Immature natural killer cell (primary cell): ENCODE measurements around the gene DDX39A. TPM values are rescaled to one million over a fixed set of nuclear protein-coding genes. Genes with fewer than 3 reads are reported as not detected.
"Not testable (repeated sequence)": the region's sequence is repeated elsewhere in the genome, so short reads cannot be mapped to it uniquely, and the experiment has no call there.

ENCODE experiments used
- DNase-seq, 3 donors: peaks; one replicate each; pipeline ENCODE4 v3.0.0; 2022; ENCODE audit warnings: mixed read lengths in 1 of 3
- H3K27ac Mint-ChIP-seq, 6 donors: one replicate each; pipeline ENCODE4 v1.8.0; 2020; ENCODE audit warnings: mixed read lengths in 6 of 6, mild to moderate bottlenecking in 5 of 6, inconsistent platforms in 4 of 6, moderate library complexity in 3 of 6
- H3K27me3 Mint-ChIP-seq, 3 donors: one replicate each; pipeline ENCODE4 v1.8.0; 2020 to 2021; ENCODE audit warnings: low read depth in 3 of 3, mild to moderate bottlenecking in 3 of 3, mixed read lengths in 3 of 3, moderate library complexity in 3 of 3, inconsistent platforms in 1 of 3
- H3K36me3 Mint-ChIP-seq, 3 donors: one replicate each; pipeline ENCODE4 v1.8.0; 2020; ENCODE audit warnings: mixed read lengths in 3 of 3, inconsistent platforms in 2 of 3, mild to moderate bottlenecking in 2 of 3
- H3K4me1 Mint-ChIP-seq, 2 donors: one replicate each; pipeline ENCODE4 v1.8.0; 2020; ENCODE audit warnings: inconsistent platforms in 2 of 2, mild to moderate bottlenecking in 2 of 2, mixed read lengths in 2 of 2, moderate library complexity in 1 of 2
- H3K4me3 Mint-ChIP-seq, 5 donors: one replicate each; pipeline ENCODE4 v1.8.0; 2020; ENCODE audit warnings: mild to moderate bottlenecking in 5 of 5, mixed read lengths in 5 of 5, inconsistent platforms in 3 of 5, moderate library complexity in 3 of 5
- H3K9me3 Mint-ChIP-seq, 6 donors: one replicate each; pipeline ENCODE4 v1.8.0; 2020; ENCODE audit warnings: mild to moderate bottlenecking in 6 of 6, mixed read lengths in 6 of 6, inconsistent platforms in 4 of 6, moderate library complexity in 3 of 6
- polyA plus RNA-seq, 3 donors: library from polyadenylated mRNA; unstranded; fragments of 300-500 nt; fragmentation: Illumina TruSeq; gene quantifications; one replicate each; pipeline ENCODE4 v1.2.3, GENCODE V29; 2021

DDX39A gene
- polyA plus RNA-seq, 3 donors from 2014 or later, result 117 to 177 (median 144) TPM

DNA sequence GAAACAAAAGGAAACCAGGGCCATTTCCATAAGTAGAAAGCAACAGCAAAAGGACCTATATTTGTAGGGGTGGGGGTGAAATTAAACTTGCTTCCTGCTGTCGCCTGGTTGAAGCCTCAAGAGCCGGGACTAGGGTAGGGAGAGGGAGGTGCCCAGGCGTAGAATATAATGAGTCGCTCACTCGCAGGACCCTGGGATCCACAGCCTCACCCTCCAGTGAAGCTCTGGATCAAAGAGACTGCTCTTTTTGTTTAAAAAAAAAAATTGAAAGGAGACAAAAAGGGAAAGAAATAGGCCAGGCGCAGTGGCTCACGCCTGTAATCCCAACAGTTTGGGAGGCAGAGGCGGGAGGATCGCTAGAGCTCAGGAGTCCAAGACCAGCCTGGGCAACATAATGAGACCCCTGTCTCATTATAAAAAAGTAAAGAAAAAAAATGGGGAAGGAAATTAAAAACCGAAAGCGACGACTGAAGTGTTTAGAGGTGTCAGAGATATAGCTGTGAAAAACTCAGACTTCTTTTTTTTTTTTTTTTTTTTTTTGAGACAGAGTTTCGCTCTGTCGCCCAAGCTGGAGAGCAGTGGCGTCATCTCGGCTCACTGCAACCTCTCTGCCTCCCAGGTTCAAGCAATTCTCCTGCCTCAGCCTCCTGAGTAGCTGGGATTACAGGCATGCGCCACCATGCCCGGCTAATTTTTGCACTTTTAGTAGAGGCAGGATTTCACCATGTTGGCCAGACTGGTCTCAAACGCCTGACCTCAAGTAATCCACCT, 48.8 kb downstream of the DDX39A start:
- peak overlapping the region; percentile 92 to 100 (median 100) for H3K27ac Mint-ChIP-seq
- H3K4me3 Mint-ChIP-seq, result peak overlapping the region; percentile 86 to 96 (median 90)
- H3K36me3 Mint-ChIP-seq, result peaks cover 0 to 3% (median 0%) of the 10 kb centered on the region in 3 donors
- peaks cover 27 to 46% (median 30%) of the 10 kb centered on the region in 3 donors for H3K27me3 Mint-ChIP-seq
- DNase-seq, result peak; percentile 70 to 78 (median 74)
- H3K9me3 Mint-ChIP-seq, result no peaks in the 10 kb centered on the region
- H3K4me1 Mint-ChIP-seq, result peaks cover 83 to 86% of the 10 kb centered on the region in 2 donors

DNA sequence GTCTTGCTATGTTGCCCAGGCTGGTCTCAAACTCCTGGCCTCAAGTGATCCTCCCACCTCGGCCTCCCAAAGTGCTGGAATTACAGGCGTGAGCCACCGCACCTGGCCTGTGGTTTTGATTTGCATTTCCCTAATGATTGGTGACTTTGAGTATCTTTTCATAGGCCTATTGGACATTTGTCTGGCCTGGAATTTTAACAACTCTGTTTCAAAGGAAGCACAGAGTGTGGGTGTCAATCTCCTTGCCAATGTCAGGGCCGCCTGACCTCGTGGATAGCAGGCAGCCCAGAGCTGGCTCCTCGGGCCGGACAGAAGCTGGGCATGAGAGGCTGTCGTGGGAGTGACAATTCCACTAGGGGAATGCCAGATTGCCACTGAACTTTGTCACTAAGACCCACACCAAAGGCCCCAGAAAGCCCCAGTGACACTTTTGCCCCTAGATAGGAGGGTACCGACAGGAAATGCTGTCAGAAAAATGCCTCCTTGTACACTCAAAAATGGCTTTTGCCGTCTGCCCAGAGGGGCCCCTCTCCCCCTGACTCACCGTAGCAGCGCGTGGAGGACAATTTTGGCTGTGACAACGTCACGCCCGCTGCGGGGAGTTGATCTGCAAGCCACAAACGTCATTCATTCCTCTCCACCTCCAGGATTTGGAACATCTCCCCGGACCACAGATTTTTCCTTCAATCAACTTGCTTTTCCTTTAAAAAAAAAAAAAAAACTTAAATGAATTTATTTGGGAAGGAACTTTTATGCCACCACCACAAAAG, 49.6 kb downstream of the DDX39A start:
- Mint-ChIP-seq H3K36me3 (no peaks in the 10 kb centered on the region), H3K27me3 (peaks cover 27 to 38% (median 27%) of the 10 kb centered on the region in 3 donors), H3K27ac (peak overlapping the region; percentile 92 to 100 (median 100)), H3K4me3 (peak overlapping the region; percentile 86 to 96 (median 90)), H3K9me3 (no peaks in the 10 kb centered on the region), H3K4me1 (peaks cover 80 to 84% of the 10 kb centered on the region in 2 donors)
- DNase-seq, result peak; percentile 90 to 91 (median 90)

DNA sequence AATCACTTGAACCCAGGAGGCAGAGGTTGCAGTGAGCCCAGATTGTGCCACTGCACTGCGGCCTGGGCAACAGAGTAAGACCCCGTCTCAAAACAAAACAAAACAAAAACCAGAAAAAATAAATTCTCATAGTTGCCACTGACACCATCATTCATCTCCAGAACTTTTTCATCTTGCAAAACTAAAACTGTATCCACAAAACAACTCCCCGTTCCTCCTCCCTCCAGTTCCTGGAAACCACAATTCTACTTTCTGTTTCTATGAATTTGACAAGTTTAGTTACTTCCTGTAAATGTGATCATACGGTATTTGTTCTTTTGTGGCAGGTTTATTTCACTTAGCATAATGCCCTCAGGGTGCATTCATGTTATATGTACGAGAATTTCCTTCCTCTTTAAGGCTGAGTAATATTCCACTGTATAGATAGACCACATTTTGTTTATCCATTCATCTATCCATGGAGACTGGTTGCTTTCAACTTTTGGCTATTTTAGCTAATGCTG, 51.1 kb downstream of the DDX39A start:
- H3K4me1 Mint-ChIP-seq, result peaks cover 80 to 81% of the 10 kb centered on the region in 2 donors

DNA sequence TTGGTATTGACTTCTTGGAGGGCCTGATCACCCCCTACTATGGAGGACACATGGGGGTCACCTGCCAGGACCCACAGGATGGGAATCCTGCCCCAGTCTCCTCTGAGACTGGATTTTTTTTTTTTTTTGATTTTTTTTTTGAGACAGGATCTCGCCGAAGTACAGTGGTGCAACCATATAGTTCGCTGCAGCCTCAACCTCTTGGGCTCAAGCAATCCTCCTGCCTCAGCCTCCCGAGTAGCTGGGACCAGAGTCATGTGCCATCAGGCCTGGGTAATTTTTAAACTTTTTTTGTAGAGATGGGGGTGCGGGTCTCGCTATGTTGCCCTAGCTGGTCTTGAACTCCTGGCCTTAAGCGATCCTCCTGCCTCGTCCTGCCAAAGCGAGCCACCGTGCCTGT, 52.1 kb downstream of the DDX39A start:
- Mint-ChIP-seq H3K4me3 (peak overlapping the region; percentile 59 to 86 (median 76)), H3K4me1 (peaks cover 80 to 81% of the 10 kb centered on the region in 2 donors), H3K27ac (peak overlapping the region; percentile 92 to 100 (median 96)), H3K36me3 (no peaks in the 10 kb centered on the region), H3K9me3 (no peaks in the 10 kb centered on the region), H3K27me3 (peaks cover 24 to 29% (median 28%) of the 10 kb centered on the region in 3 donors)
- DNase-seq, result no peak

More for the DNA sequence above, 51.1 kb downstream of the DDX39A start:
- peak; percentile 81 to 84 (median 82) for DNase-seq
- H3K36me3 Mint-ChIP-seq, result no peaks in the 10 kb centered on the region
- peak overlapping the region; percentile 92 to 100 (median 96) for H3K27ac Mint-ChIP-seq
- peak overlapping the region; percentile 65 to 87 (median 74) for H3K4me3 Mint-ChIP-seq
- H3K9me3 Mint-ChIP-seq, result no peaks in the 10 kb centered on the region
- H3K27me3 Mint-ChIP-seq, result peaks cover 27 to 29% (median 28%) of the 10 kb centered on the region in 3 donors

DNA sequence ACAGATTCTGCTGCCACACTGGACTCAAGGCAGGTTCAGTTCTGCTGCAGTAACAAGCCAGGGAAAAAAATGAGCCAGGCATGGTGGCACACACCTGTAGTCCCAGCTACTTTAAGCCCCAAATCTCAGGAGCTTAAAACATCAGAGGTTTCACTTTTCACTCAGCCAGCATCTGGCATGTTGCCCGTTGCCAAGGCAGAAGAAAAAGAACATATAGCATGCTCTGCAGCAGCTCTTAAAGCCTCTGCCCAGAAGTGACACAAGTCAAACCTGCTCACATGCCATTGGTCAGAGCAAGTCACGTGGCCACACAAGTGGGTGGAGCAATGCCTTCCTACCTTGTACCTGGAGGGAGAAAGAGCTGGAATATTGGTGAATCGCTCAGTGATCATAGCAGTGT, 52.6 kb downstream of the DDX39A start:
- Mint-ChIP-seq H3K27me3 (peaks cover 24 to 30% (median 27%) of the 10 kb centered on the region in 3 donors), H3K4me3 (peak overlapping the region; percentile 59 to 86 (median 76)), H3K9me3 (no peaks in the 10 kb centered on the region), H3K27ac (peak overlapping the region; percentile 92 to 100 (median 96)), H3K4me1 (peaks cover 80 to 81% of the 10 kb centered on the region in 2 donors), H3K36me3 (no peaks in the 10 kb centered on the region)
- peak; percentile 82 to 89 (median 86) for DNase-seq

DNA sequence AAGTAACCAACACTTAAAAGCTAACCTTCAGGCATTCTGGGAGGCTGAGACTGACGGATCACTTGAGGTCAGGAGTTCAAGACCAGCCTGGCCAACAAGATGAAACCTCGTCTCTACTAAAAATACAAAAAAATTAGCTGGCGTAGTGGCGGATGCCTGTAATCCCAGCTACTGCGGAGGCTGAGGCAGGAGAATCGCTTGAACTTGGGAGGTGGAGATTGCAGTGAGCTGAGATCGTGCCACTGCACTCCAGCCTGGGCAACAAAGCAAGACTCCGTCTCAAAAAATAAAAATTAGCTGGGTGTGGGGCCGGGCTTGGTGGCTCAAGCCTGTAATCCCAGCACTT, 55.1 kb downstream of the DDX39A start:
- not testable (repeated sequence) for DNase-seq, H3K9me3 Mint-ChIP-seq, H3K36me3 Mint-ChIP-seq
- peaks cover 8 to 13% (median 8%) of the 10 kb centered on the region in 3 donors for H3K27me3 Mint-ChIP-seq
- peak overlapping the region; percentile 85 to 92 (median 90) for H3K27ac Mint-ChIP-seq
- H3K4me3 Mint-ChIP-seq, result peak overlapping the region; percentile 76 to 85 (median 79)
- peaks cover 62 to 66% of the 10 kb centered on the region in 2 donors for H3K4me1 Mint-ChIP-seq

DNA sequence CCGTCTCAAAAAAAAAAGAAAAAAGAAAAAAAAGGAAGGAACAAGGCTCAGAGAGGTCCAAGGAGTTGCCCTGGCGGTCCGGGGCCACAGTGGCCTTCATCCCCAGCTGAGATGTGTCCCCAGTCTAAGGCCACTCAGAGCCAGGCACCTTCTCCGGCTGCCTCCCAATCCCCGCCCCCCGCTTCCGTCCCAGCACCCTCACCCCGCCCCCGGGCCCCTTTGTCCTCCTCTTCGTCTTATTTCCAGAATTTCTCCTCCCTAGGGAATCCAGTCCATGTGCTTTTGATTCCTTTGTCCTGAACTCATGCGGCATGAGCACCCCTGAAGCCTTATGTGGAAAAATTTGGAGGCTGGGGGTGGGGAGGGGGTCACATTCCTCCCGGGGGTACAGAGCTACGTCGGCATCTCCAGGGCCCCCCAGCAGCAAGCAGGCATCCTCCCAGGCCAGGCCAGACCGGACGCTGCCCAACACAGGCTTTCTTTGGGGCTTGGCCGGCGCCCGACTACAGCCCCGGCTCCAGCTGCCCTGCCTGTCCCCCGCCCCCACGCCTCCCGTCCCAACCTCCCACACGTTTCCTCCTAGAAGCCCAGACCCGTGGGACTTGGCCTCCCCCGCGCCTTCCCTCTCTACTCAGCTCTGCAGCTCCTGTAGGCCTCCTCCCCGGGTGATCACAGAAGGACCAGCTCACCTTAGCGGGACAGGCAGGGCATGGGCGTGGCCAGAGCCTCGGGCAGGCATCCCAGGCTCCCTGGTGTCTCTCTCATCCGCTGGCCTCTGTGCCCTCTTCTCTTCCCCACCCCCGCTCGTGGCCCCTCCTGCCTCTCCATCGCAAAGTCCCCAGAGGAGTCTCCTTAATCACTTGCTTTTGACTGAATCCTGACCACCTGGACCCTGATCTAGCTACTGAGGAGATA, 55.7 kb downstream of the DDX39A start:
- peak overlapping the region; percentile 85 to 92 (median 90) for H3K27ac Mint-ChIP-seq
- peaks cover 7 to 13% (median 8%) of the 10 kb centered on the region in 3 donors for H3K27me3 Mint-ChIP-seq
- peak overlapping the region; percentile 76 to 85 (median 79) for H3K4me3 Mint-ChIP-seq
- H3K36me3 Mint-ChIP-seq, result no peaks in the 10 kb centered on the region
- H3K9me3 Mint-ChIP-seq, result no peaks in the 10 kb centered on the region
- DNase-seq, result peak in 1 of 3 donors; percentile 40
- peaks cover 56 to 61% of the 10 kb centered on the region in 2 donors for H3K4me1 Mint-ChIP-seq

DNA sequence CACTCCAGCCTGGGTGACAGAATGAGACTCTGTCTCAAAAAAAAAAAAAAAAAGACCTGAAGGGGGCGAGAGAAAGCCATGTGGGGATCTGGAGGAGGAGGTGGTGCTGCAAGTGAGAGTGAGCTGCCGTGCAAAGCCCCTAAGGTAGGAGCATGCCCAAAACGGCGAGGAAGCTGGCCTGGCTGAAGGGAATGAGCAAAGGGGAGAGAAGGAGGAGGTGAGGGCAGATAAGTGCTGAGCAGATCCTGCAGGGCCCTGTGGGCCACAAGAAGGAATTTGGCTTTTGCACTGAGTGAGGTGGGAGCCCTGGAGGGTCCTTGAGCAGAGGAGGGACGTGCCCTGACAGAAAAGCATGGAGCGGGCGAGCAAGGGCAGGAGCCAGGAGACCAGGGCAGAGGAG, 57.3 kb downstream of the DDX39A start:
- H3K9me3 Mint-ChIP-seq, result no peaks in the 10 kb centered on the region
- DNase-seq, result peak; percentile 46 to 64 (median 57)
- peak overlapping the region; percentile 71 to 85 (median 76) for H3K4me3 Mint-ChIP-seq
- H3K27me3 Mint-ChIP-seq, result peaks cover 2 to 7% (median 4%) of the 10 kb centered on the region in 3 donors
- H3K27ac Mint-ChIP-seq, result peak overlapping the region; percentile 85 to 92 (median 86)
- H3K36me3 Mint-ChIP-seq, result no peaks in the 10 kb centered on the region
- H3K4me1 Mint-ChIP-seq, result peaks cover 49 to 53% of the 10 kb centered on the region in 2 donors

Other genes starting within 250 kb of the DDX39A start
- gene ADGRL1, start 213.2 kb downstream of the DDX39A start, polyA plus RNA-seq, result 1 to 10 TPM in 1 of 3 donors, under 1 TPM in 2; 0.52 to 2.1 (median 0.53) TPM
- gene ADGRE5, start 37.9 kb downstream of the DDX39A start, polyA plus RNA-seq, result 100 to 1,000 TPM; 360 to 783 (median 485) TPM
- 10 to 100 TPM; 74.3 to 94.6 (median 84.7) TPM for gene PKN1, start 14.0 kb upstream of the DDX39A start, polyA plus RNA-seq
- 1 to 10 TPM in 1 of 3 donors, under 1 TPM in 1, not detected in 1; 0.17 to 1.2 TPM for gene PTGER1, start 56.0 kb upstream of the DDX39A start, polyA plus RNA-seq
- 10 to 100 TPM; 42.0 to 49.0 (median 47.0) TPM for gene GIPC1, start 76.8 kb upstream of the DDX39A start, polyA plus RNA-seq
- gene DNAJB1, start 99.1 kb upstream of the DDX39A start, polyA plus RNA-seq, result 100 to 1,000 TPM; 116 to 164 (median 120) TPM
- gene TECR, start 110.3 kb upstream of the DDX39A start, polyA plus RNA-seq, result 100 to 1,000 TPM; 203 to 317 (median 289) TPM
- 100 to 1,000 TPM; 400 to 782 (median 502) TPM for gene NDUFB7, start 152.7 kb upstream of the DDX39A start, polyA plus RNA-seq
- gene CLEC17A, start 163.7 kb upstream of the DDX39A start, polyA plus RNA-seq, result under 1 TPM in 1 of 3 donors, not detected in 2; 0.62 TPM